HG02943 (cell line): ENCODE data around the gene SYNE1.
"Not testable (repeated sequence)": the region's sequence is repeated elsewhere in the genome, so short reads cannot be mapped to it uniquely, and the experiment has no call there.

Source experiments
- ATAC-seq: cut with Tn5 transposase; IDR thresholded peaks from one replicate; pipeline ENCODE4 v1.9.1; 2021; ENCODE audit warnings: mild to moderate bottlenecking, low read depth, moderate library complexity; ENCODE audit not compliant: unreplicated experiment

Gene SYNE1

GRCh38 chr6:152637296-152638047 lies at the start of gene SYNE1:
Gene SYNE1, minus strand, starts transcription at chr6:152637362. Its CDS starts 9,031 bp downstream, at chr6:152628331.
- ATAC-seq, result no peak

- ATAC-seq, result no peak
Observed at GRCh38 chr6:152685819-152686218, 48.7 kb upstream of the SYNE1 start.

- ATAC-seq, result not testable (repeated sequence)
Observed at GRCh38 chr6:152682935-152683334, 45.8 kb upstream of the SYNE1 start.

GRCh38 chr6:152682141-152682540 lies 45.0 kb upstream of the SYNE1 start:
- no peak for ATAC-seq

- ATAC-seq, result no peak
Observed at GRCh38 chr6:152680879-152681517, 43.8 kb upstream of the SYNE1 start.

GRCh38 chr6:152680151-152680550 lies 43.0 kb upstream of the SYNE1 start:
- ATAC-seq, result no peak

GRCh38 chr6:152673236-152673635 lies 36.1 kb upstream of the SYNE1 start:
- ATAC-seq, result no peak

- no peak for ATAC-seq
Observed at GRCh38 chr6:152671171-152671570, 34.0 kb upstream of the SYNE1 start.

GRCh38 chr6:152669895-152670294 lies 32.7 kb upstream of the SYNE1 start:
- ATAC-seq, result no peak

- no peak for ATAC-seq
Observed at GRCh38 chr6:152661776-152662175, 24.6 kb upstream of the SYNE1 start.

GRCh38 chr6:152651986-152652385 lies 14.8 kb upstream of the SYNE1 start:
- no peak for ATAC-seq

- no peak for ATAC-seq
Observed at GRCh38 chr6:152648105-152648504, 10.9 kb upstream of the SYNE1 start.

GRCh38 chr6:152646732-152647131 lies 9.6 kb upstream of the SYNE1 start:
- not testable (repeated sequence) for ATAC-seq

GRCh38 chr6:152642578-152643375 lies 5.6 kb upstream of the SYNE1 start:
- no peak for ATAC-seq

- no peak for ATAC-seq
Observed at GRCh38 chr6:152636609-152637295, 410 bp downstream of the SYNE1 start.

GRCh38 chr6:152636021-152636608 lies 1.0 kb downstream of the SYNE1 start:
- ATAC-seq, result no peak

- ATAC-seq, result no peak
Observed at GRCh38 chr6:152634773-152635172, 2.4 kb downstream of the SYNE1 start.

- ATAC-seq, result no peak
Observed at GRCh38 chr6:152632121-152632782, 4.9 kb downstream of the SYNE1 start.

- no peak for ATAC-seq
Observed at GRCh38 chr6:152631376-152631775, 5.8 kb downstream of the SYNE1 start.

- ATAC-seq, result no peak
Observed at GRCh38 chr6:152630832-152631231, 6.3 kb downstream of the SYNE1 start.
